Mucosa of gallbladder (tissue), 1 donor: ENCODE data around the gene CHORDC1. TPM values are rescaled to one million over a fixed set of nuclear protein-coding genes. Genes with fewer than 3 reads are reported as not detected.
A peak's percentile ranks its signal among the peaks of the same experiment; 100 is the strongest.
"Not testable (repeated sequence)": the region's sequence is repeated elsewhere in the genome, so short reads cannot be mapped to it uniquely, and the experiment has no call there.

Experiments
- DNase-seq: peaks from one replicate; pipeline ENCODE4 v3.0.0-alpha.2; 2020; ENCODE audit warnings: low spot score
- total RNA-seq: library from RNA; stranded (reverse); gene quantifications from one replicate; pipeline ENCODE4 v1.2.1, GENCODE V29; 2021
- donor health status: DM: no; HTN: no; CAD: no.

Gene CHORDC1
- 33.3 TPM for total RNA-seq

GRCh38 chr11:90222459-90223247, at the start of gene CHORDC1:
TSS of gene CHORDC1 (minus strand) at chr11:90223049. CDS start at chr11:90222954, 95 bp downstream.
- DNase-seq, result peak; percentile 96

DNA sequence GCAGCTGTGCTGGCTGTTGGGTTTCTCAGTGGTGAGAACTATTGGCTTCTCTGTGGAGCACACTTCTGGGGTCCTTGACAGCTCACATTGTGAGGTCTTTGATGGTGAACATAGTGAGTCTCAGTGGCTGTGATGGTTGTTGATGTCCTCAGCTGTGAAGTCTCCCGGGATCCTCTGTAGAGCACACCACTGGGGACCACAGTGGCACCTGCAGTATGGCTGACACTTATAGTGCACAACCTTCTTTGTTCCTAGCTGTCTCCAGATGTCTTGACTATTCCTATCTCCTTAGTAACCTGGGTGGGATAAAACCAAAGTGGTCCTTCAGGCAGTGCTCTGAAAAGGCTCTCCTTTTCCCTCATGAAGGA, 34.3 kb upstream of the CHORDC1 start:
- DNase-seq, result no peak

GRCh38 chr11:90256404-90257157, 33.7 kb upstream of the CHORDC1 start:
- DNase-seq, result no peak

- no peak for DNase-seq
These were observed 31.2 kb upstream of the CHORDC1 start for GRCh38 chr11:90254065-90254464.

DNA sequence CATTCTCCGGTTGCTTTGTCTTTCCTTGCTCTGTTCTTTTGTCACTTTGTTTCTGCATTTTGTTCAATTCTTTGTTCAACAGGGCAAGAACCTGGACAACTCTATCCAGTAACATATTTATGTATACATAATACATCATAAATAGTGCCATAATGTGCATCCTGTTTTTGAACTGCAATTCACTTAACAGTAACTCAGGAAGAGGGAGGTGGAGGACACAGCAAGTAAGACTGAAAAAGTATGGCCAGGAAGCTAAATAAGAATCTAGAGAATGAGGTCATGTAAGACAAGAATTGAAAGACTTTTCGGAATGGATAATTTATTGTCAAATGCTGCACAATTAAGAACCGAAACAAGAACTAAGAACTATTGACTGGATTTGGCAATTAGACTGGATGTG, 29.2 kb upstream of the CHORDC1 start:
- no peak for DNase-seq

- no peak for DNase-seq
These were observed 28.8 kb upstream of the CHORDC1 start for GRCh38 chr11:90251599-90251998.

DNA sequence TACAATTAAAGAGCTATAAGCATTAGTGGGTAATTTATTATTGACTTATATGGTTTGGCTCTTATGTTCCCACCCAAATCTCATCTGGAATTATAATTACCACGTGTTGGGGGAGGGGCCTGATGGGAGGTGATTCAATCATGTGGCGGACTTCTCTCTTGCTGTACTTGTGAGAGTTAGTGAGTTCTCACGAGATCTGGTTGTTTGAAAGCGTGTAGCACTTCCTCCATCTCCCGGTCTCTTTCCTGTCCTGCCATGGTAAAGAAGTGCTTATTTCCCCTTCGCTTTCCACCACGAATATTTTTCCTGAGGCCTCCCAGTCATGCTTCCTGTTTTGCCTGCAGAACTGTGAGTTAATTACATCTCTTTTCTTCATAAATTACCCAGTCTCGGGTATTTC, 28.1 kb upstream of the CHORDC1 start:
- no peak for DNase-seq

GRCh38 chr11:90246468-90246867, 23.6 kb upstream of the CHORDC1 start:
- no peak for DNase-seq

DNA sequence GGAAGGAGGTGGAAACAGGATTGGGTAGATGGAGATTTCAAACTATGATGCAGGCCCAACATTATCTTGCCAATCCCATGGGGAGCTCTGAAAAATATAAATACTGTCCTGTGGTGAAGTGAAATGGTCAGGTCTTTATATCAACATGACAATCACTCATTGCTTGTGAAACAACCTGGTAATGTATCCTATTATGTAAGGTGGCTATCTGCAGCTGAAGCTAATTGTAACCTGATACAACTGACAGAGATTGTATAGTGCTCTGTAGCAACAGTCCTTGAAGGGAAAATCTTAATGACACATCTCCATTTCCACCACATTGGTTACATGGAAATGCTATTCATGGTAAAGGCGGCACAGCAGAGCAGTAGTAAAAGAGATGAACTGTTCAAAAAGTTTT, 20.7 kb upstream of the CHORDC1 start:
- DNase-seq, result no peak

DNA sequence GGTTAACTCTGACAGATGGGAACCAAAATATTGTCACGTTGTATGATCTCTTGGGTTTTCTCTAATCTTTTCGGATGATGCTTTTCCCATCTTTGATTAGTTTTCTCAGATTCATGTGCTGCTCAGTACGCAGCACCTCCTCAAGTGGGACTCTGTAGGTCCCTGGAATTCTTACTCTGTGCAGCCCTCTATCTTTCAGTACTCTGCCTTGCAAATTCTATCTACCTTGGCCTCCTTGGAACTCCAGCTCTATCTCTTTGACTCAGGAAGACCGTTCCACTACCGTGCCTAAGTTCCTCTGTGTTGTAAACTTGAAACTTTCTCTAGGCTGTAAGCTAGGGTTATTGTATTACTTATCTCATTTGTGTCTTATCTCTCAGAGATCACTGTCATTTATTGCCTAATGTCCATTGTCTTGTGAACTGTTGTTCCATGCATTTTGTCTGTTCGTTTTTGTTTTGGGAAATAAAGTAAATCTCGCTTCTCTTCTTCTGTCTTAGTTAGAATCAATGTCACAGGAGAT, 20.1 kb upstream of the CHORDC1 start:
- DNase-seq, result no peak

DNA sequence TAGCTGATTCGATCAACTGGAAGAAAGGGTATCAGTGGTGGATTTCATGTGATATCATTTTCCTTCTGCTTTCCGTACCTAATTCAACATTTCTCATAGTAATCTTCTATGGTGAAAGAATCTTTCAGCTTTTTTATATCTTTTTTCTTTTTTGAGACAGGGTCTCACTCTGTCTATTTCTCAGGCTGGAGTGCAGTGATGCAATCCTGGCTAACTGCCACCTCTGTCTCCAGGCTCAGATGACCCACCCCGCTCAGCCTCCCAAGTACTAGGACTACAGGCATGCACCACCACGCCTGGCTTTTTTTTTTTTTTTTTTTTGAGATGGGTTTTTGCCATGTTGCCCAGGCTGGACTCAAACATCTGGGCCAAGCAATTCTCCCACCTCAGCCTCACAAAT, 18.6 kb upstream of the CHORDC1 start:
- no peak for DNase-seq

DNA sequence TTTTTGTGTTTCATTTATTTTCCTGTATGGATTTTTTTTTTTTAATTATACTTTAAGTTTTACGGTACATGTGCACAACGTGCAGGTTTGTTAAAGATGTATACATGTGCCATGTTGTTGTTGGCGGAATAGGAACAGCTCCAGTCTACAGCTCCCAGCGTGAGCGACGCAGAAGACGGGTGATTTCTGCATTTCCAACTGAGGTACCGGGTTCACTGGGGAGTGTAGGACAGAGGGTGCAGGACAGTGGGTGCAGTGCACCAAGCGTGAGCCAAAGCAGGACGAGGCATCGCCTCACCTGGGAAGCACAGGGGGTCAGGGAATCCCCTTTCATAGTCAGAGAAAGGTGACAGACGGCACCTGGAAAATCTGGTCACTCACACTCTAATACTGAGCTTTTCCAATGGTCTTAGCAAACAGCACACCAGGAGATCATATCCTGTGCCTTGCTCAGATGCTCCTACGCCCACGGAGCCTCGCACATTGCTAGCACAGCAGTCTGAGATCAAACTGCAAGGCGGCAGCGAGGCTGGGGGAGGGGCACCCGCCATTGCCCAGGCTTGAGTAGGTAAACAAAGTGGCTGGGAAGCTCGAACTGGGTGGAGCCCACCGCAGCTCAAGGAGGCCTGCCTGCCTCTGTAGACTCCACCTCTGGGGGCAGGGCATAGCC, 17.3 kb upstream of the CHORDC1 start:
- DNase-seq, result not testable (repeated sequence)

GRCh38 chr11:90237004-90237403, 14.2 kb upstream of the CHORDC1 start:
- DNase-seq, result no peak

DNA sequence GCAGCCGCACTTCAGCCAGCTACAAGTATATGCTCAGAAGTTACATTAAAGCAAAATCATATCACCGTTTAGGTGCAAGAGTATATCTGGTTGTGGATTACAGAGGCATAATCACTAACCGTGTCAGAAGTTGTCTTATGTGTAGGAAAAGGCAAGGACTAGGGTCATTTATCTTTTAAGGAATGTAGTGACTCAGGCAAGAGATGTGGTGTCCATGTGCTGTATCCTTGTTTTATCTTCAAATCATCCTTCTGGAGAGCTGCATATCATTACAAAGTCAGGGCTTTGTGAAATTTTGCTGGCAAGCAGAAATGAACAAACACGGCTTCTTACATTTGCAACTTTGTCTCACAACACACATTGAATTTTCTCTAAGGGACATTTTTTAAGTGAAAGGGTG, 12.7 kb upstream of the CHORDC1 start:
- DNase-seq, result no peak

DNA sequence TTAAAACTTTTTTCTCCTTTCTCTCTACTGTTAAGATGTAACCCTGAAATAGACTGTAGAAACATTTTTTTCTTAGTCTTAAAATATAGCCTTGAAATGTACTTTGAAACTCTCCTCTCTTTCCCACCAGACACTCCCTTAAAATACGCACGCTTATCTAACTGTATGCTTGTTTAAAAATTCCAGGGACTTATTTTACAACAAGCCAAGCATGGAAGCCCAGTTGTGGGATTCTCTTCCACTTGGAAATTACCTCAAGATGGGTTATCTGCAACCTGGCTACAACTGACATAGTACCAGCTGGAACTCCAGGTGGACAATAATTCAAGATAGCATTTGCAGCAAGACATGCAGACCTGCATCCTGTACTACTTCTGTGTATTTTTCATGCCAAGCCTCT, 12.1 kb upstream of the CHORDC1 start:
- DNase-seq, result no peak

DNA sequence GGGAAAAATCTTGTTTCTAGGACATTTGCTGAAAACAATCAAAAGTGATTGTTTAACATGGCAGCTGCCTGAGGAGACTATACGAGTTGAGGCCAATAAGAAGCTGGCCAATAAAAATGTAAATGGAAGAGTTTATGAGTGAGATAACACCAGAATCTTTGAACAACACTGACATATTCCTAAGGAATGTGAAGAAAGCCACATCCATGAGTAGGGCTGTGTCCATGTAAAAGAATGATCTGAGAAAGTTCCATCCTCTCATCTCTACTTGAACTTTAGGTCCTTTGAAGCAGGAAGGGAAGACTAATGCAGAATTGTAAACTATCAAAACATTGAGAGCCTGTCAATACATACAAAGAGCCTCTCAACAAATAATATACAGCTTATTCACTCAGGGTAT, 6.9 kb upstream of the CHORDC1 start:
- DNase-seq, result no peak

DNA sequence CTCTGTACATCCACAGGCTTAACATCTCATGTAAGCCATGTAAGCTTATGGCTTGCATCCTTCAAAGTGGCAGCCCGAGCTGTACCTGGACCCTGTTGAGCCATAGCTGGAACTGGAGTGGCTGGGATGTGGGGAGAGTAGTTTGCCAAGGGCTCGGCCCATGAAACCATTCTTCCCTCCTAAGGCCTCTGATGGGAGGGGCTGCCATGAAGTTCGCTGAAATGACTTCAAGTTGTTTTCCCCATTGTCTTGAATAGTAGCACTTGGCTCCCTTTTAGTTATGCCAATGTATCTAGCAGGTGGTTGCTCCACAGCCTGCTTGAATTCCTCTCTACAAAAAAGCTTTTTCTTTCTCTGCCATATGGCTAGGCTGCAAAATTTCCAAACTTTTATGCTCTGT, 5.2 kb upstream of the CHORDC1 start:
- no peak for DNase-seq

GRCh38 chr11:90223248-90223585, 368 bp upstream of the CHORDC1 start:
- DNase-seq, result no peak

- DNase-seq, result no peak
These were observed 918 bp downstream of the CHORDC1 start for GRCh38 chr11:90221803-90222458.

- no peak for DNase-seq
These were observed 2.5 kb downstream of the CHORDC1 start for GRCh38 chr11:90220391-90220790.

- DNase-seq, result no peak
These were observed 3.4 kb downstream of the CHORDC1 start for GRCh38 chr11:90219438-90219837.

GRCh38 chr11:90218606-90219005, 4.2 kb downstream of the CHORDC1 start:
- DNase-seq, result no peak
